Stimulated activated CD8-positive, alpha-beta memory T cell treated with anti-CD3 and anti-CD28 coated beads, Interleukin-12 subunit alpha, Interleukin-12 subunit beta, amount 100 ng/mL, for 24 hours (primary cell): ENCODE data around the gene SLCO3A1.

ENCODE experiments used
- DNase-seq: peaks from one replicate; pipeline ENCODE4 v3.0.0-alpha.2; 2020; ENCODE audit errors: extremely low read depth

The SLCO3A1 gene

GRCh38 chr15:91861223-91861622 is 7.7 kb downstream of the SLCO3A1 start:
- no peak for DNase-seq

- no peak for DNase-seq
Measured at GRCh38 chr15:91862891-91863504, 9.5 kb downstream of the SLCO3A1 start.

DNA sequence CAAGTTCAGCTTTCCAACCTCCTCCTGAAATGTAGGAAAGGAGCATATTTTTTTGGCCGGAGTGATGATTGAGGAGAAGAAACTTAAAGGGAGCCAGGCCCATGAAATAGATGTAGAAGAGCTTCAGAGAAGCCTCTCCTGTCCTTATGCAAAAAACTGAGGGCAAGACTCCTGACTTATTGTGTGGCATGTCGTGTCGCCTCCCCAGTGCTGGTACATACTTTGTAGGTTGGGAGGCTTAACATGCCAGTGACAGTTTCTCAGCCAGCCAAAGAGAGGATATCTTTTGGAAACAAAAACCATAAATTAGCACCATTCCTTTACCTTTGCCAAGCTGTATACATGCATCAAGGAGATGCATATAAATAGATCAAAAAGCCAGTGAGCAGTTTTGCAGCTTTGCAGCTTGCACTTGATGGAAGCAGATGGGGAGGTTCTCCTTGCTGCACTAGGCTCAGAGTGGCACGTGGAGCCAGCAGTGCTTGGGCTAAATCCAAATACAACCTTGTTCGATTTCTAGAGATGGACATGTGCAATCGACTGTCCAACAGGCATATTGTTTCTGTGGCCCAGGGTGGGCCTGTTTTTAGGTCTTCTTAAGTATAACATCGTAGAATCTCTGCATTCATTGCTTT is 10.2 kb downstream of the SLCO3A1 start:
- DNase-seq, result no peak

DNA sequence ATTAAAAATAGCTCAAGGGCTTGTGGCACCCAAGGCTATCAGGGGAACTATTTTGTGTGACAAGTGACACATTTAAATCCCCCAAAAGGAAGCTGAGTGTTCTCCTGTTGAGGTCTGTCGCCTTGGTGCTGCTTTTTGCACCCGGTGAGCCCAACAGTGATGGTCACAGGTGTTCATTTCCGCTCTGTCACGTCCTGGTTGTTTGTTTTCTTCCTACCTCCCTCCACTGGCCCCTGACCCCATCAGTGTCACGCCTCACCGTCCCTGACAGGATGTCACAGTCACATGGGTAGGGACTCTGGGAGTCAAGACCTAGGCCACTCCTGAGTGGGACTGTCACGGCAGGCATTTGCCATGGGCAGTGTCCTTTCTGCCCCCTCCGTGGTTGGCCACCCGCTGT is 11.2 kb downstream of the SLCO3A1 start:
- no peak for DNase-seq

DNA sequence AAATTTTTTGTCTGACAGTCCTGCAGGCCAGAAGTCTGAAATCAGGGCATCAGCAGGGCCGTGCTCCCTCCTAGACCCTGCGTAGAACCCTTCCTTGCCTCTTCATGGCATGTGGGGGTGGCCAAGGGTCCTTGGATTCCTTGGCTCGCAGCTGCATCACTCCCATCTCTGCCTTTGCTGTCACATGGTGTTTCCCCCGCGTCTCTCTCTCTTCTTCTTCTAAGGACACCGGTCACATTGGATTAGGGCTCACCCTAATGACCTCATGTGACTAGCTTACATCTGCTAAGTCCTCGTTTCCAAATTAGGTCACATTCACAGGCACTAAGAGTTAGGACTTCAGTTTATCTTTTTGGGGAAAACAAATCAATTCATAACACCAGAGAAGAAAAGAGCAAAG is 12.0 kb downstream of the SLCO3A1 start:
- DNase-seq, result no peak

DNA sequence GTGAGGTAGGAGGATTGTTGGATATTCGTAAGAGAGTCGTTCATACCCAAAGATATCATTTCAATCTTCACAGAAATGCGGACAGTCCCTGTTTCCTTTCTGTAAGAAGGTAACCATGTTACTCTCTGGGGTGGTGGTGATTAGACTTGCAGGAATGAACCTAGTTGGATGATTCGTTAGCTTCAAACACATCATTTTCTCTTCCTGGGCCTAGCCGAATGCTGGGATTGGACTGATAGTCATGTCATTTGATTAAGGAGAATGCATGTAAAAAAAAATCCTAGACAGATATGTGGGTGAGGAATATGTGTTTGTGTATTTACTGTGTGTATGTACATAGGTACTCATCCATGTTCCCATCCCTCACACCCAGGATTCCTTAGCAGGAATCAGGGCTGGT is 12.4 kb downstream of the SLCO3A1 start:
- no peak for DNase-seq

DNA sequence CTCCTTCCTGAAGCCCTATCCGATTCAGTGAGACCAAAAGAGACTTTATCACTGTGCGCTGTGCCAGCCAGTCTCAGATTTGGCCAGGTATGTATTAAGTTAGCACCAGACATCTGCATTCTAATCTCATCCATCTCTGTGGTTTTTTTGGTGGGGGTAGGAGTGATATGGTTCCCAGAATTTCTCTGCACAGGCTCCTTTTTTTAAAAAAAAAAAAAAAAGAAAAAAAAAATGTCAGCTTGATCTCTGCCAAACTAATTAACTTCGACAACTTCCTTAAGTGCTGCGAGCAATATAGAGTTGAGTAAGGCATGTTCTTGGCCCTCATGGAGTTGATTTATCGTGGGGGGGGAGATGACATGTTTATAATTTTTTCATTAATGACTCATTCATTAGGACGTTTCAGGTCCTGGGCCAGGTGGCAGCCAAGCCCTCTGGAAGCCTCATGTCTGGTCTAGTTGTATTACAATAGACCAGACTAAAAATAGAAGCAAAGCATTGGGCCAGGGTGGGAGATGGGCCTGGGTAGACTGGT is 12.9 kb downstream of the SLCO3A1 start:
- DNase-seq, result no peak

DNA sequence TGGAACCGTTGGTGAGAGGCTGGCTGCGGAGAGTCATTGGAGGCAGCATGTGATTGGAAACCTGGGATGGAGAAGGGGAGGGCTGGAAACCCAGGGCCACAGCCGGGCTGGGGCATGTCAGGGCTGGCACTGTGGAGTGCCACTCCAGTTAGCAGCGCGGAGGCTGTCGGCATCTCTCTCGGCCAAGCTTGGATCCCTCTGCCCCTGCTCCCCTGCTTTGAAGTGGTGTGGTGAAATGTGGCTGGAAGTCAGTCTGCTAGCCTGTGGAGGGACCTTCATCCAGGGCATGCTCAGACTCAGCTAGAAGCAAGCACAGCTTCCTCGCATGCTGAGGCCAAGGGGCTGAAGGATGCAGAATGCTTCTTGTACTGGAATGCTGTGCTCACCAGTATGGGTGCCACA is 13.5 kb downstream of the SLCO3A1 start:
- no peak for DNase-seq

DNA sequence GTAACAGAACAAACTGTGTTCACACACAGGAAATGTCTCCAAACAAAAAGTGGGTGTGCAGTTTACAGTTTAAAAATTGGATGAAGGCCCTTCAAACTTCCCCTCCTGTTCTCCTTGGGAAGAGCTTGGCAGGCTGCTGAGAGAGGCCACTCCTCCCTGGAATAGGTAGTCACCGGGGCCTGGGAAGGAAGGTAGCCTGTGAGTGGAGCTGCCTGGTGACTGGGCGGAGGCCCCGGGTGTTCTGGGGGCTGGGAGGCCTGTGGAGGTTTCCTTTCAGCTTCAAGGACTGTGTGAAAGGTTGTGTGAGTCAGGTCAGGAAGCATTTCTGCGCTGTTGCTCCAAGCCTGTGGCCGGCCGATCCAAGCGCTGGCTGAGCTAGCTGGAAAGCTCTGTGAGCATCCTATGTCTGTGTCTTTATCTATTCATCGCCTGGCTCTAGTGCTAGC is 14.1 kb downstream of the SLCO3A1 start:
- DNase-seq, result no peak

GRCh38 chr15:91870876-91871537 is 17.5 kb downstream of the SLCO3A1 start:
- no peak for DNase-seq

DNA sequence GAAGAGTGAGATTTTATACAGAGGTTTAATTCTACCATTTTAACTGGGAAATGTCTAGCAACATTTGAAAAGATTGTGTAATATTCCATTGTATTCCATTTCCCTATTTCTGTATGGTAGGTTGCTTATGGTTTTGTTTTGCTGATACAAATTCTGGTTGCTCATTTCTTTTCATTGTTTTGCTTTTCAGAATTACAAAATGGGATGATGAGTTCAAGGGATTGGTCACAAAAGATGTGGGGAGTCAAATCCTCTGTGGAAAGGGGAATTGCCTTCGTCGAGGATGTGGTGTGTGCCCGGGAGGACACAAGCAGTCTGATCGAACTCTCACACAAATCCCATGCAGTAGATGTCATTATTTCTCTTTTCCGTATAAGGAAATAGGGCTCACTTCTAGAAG is 18.3 kb downstream of the SLCO3A1 start:
- DNase-seq, result no peak

DNA sequence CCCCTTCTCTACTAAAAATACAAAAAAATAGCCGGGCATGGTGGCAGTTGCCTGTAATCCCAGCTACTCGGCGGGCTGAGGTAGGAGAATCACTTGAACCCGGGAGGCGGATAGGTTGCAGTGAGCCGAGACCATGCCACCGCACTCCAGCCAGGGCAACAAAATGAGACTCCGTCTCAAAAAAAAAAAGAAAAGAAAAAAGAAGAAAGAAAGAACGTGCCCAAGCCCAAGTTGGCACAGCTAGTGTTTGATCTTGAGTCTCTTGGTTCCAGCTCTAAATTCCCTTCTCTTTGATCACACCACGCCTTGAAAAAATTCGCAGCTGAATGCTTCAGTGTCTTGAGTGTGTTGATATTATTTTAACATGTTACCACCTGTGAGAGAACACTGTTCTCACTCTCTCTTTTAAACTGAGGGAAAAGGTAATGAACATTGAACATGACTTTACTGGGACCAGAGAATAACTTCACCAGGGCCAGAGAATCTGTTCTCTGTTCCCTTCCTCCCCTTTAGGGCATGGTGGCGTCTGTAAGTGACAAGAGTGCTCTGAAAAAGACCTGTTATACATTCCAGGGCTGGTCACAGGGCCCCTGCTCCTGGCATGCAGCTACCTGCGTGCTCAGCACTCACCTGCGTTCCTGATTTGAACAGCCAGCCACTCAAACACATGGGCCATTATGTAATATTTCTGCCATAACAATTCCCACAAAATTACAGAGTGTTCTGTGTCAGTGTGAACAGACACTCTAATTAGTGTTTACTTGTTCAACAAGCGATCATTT is 19.0 kb downstream of the SLCO3A1 start:
- no peak for DNase-seq

DNA sequence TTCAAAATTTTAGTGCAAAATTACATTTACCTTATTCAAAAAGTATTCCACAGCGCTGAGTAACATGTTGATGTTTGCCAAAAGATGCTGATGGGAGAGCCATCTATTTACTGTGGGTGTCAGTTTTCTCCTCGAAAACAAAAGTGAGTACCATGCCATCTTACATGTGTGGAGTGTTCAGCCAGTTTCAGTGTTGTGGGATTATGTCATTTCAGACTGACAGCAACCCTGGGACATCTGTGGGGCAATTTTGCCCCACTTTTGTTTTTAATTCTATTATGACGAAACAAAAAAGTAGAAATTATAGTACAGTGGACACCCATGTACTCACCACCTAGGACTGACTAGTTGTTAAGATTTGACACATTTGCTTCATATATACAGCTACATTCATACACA is 19.6 kb downstream of the SLCO3A1 start:
- no peak for DNase-seq

DNA sequence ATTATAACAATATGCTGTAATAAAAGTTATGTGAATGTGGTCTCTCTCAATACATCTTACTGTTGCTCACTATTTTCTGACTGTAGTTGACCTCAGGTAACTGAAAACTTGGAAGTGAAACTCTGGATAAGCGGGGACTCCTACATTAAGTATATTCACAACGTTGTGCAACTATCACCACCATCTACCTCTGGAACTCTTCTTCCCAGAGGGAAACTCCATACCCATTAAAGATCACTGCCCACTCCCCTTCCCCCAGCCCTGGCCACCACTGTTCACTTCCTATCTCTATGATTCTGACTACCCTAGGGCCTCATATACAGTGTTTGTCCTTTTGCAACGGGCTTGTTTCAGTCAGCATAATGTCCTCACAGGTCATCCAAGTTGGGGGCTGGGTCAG is 20.7 kb downstream of the SLCO3A1 start:
- DNase-seq, result no peak

GRCh38 chr15:91874992-91875660 is 21.6 kb downstream of the SLCO3A1 start:
- no peak for DNase-seq

- no peak for DNase-seq
Measured at GRCh38 chr15:91876187-91876586, 22.7 kb downstream of the SLCO3A1 start.

GRCh38 chr15:91878319-91878870 is 24.9 kb downstream of the SLCO3A1 start:
- no peak for DNase-seq

DNA sequence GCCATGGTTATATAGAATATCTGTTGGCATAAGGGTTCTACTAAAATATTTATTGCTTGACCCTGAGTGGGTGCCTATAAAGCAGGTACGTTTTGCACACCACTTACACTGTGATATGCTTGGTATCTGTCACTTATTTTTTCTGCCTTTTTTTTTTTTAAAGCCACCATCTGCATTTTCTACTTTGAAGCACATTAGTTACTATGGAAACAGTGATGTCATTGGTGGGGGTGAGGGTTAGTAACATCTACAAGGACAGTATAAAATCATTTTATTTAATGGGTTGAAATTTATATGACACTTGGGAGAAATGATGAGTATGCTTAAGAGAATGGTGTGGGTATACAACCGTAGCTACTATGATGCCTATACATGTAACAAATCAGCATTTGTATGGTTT is 25.6 kb downstream of the SLCO3A1 start:
- DNase-seq, result no peak

- no peak for DNase-seq
Measured at GRCh38 chr15:91880373-91880772, 26.9 kb downstream of the SLCO3A1 start.

- no peak for DNase-seq
Measured at GRCh38 chr15:91881569-91882297, 28.2 kb downstream of the SLCO3A1 start.
